COLO829 (cell line): ENCODE measurements around the gene ATXN7L1.

Experiments used
- DNase-seq: peaks from one replicate; pipeline ENCODE4 v3.0.0; 2012; ENCODE audit warnings: low spot score

ATXN7L1 gene

GRCh38 chr7:105778956-105779355 lies 97.4 kb downstream of the ATXN7L1 start:
- no peak for DNase-seq

GRCh38 chr7:105776986-105777910 lies 99.2 kb downstream of the ATXN7L1 start:
- DNase-seq = no peak

GRCh38 chr7:105776068-105776790 lies 100.2 kb downstream of the ATXN7L1 start:
- peak; percentile 98 for DNase-seq

GRCh38 chr7:105775580-105775979 lies 100.8 kb downstream of the ATXN7L1 start:
- no peak for DNase-seq

GRCh38 chr7:105773030-105773460 lies 103.4 kb downstream of the ATXN7L1 start:
- DNase-seq = no peak

GRCh38 chr7:105769901-105770628 lies 106.3 kb downstream of the ATXN7L1 start:
- DNase-seq = peak; percentile 26

- no peak for DNase-seq
Measured at GRCh38 chr7:105768898-105769507, 107.4 kb downstream of the ATXN7L1 start.

GRCh38 chr7:105768117-105768516 lies 108.3 kb downstream of the ATXN7L1 start:
- DNase-seq = no peak

GRCh38 chr7:105766421-105767073 lies 109.9 kb downstream of the ATXN7L1 start:
- DNase-seq = no peak

GRCh38 chr7:105765846-105766245 lies 110.6 kb downstream of the ATXN7L1 start:
- DNase-seq = no peak

GRCh38 chr7:105764506-105764905 lies 111.9 kb downstream of the ATXN7L1 start:
- no peak for DNase-seq

- DNase-seq = no peak
Measured at GRCh38 chr7:105760551-105761447, 115.6 kb downstream of the ATXN7L1 start.

GRCh38 chr7:105759670-105760550 lies 116.5 kb downstream of the ATXN7L1 start:
- peak; percentile 76 for DNase-seq

- no peak for DNase-seq
Measured at GRCh38 chr7:105756367-105756766, 120.0 kb downstream of the ATXN7L1 start.

GRCh38 chr7:105752671-105753275 lies 123.6 kb downstream of the ATXN7L1 start:
- no peak for DNase-seq

GRCh38 chr7:105751054-105751453 lies 125.3 kb downstream of the ATXN7L1 start:
- no peak for DNase-seq

- DNase-seq = no peak
Measured at GRCh38 chr7:105748701-105749100, 127.7 kb downstream of the ATXN7L1 start.

- DNase-seq = no peak
Measured at GRCh38 chr7:105745681-105746330, 130.6 kb downstream of the ATXN7L1 start.
